Neural progenitor cell (in vitro differentiated cells): ENCODE measurements around the gene L3MBTL2. TPM values are rescaled to one million over a fixed set of nuclear protein-coding genes. Genes with fewer than 3 reads are reported as not detected.

Experiments used
- DNase-seq: peaks from one replicate; pipeline ENCODE4 v3.0.0-alpha.2; 2016; ENCODE audit warnings: low spot score
- H2AFZ ChIP-seq: fragments of 200-600 bp; sonication (generic); replicated peaks from 2 replicates; pipeline ENCODE4 v1.6.1; 2016; ENCODE audit warnings: antibody characterized with exemption
- H3F3A ChIP-seq: fragments of 200-600 bp; sonication (generic); 2 replicates; pipeline ENCODE4 v1.6.1; 2016; ENCODE audit warnings: antibody characterized with exemption, low read depth
- H3K27ac ChIP-seq: fragments of 200-600 bp; sonication (generic); 2 replicates; pipeline ENCODE4 v1.5.1; 2016; ENCODE audit warnings: mild to moderate bottlenecking
- H3K27me3 ChIP-seq: fragments of 200-600 bp; sonication (generic); 2 replicates; pipeline ENCODE4 v1.6.1; 2016; ENCODE audit warnings: mild to moderate bottlenecking, moderate library complexity
- H3K36me3 ChIP-seq: fragments of 200-600 bp; sonication (generic); 2 replicates; pipeline ENCODE4 v1.5.1; 2016
- H3K4me1 ChIP-seq: fragments of 200-600 bp; sonication (generic); 2 replicates; pipeline ENCODE4 v1.6.1; 2016; ENCODE audit warnings: mixed run types
- H3K4me2 ChIP-seq: fragments of 200-600 bp; sonication (generic); 2 replicates; pipeline ENCODE4 v1.6.1; 2016
- H3K4me3 ChIP-seq: fragments of 200-600 bp; sonication (generic); 2 replicates; pipeline ENCODE4 v1.5.1; 2016
- H3K79me2 ChIP-seq: fragments of 200-600 bp; sonication (generic); 2 replicates; pipeline ENCODE4 v1.6.1; 2016; ENCODE audit warnings: low read depth
- H3K9ac ChIP-seq: fragments of 200-600 bp; sonication (generic); 2 replicates; pipeline ENCODE4 v1.6.1; 2016
- H3K9me3 ChIP-seq: fragments of 200-600 bp; sonication (generic); 2 replicates; pipeline ENCODE4 v1.5.1; 2016; ENCODE audit warnings: low read depth
- H4K20me1 ChIP-seq: fragments of 200-600 bp; sonication (generic); 2 replicates; pipeline ENCODE4 v1.6.1; 2016; ENCODE audit warnings: low read depth
- H3K27ac Mint-ChIP-seq: 3 replicates; pipeline ENCODE4 v1.8.0; 2021; ENCODE audit warnings: mixed read lengths
- H3K27me3 Mint-ChIP-seq: 2 replicates; pipeline ENCODE4 v1.8.0; 2022; ENCODE audit warnings: low read depth, mild to moderate bottlenecking, inconsistent platforms, moderate library complexity, mixed read lengths; ENCODE audit not compliant: insufficient read depth
- H3K36me3 Mint-ChIP-seq: 3 replicates; pipeline ENCODE4 v1.8.0; 2021; ENCODE audit warnings: mixed read lengths
- H3K4me1 Mint-ChIP-seq: 3 replicates; pipeline ENCODE4 v1.8.0; 2021; ENCODE audit warnings: mixed read lengths
- H3K4me3 Mint-ChIP-seq: 3 replicates; pipeline ENCODE4 v1.8.0; 2021; ENCODE audit warnings: mild to moderate bottlenecking, moderate library complexity, mixed read lengths
- H3K9me3 Mint-ChIP-seq: 3 replicates; pipeline ENCODE4 v1.8.0; 2020; ENCODE audit warnings: mixed read lengths
- CTCF ChIP-seq: fragments of 200-600 bp; sonication (generic); IDR thresholded peaks from 2 replicates; pipeline ENCODE4 v1.5.1; 2017; ENCODE audit warnings: antibody characterized with exemption, mild to moderate bottlenecking
- EZH2 ChIP-seq: fragments of 200-600 bp; sonication (generic); IDR thresholded peaks from 2 replicates; pipeline ENCODE4 v1.6.1; 2017; ENCODE audit warnings: antibody characterized with exemption, mild to moderate bottlenecking, moderate library complexity
- EZH2phosphoT487 ChIP-seq: fragments of 200-600 bp; sonication (generic); IDR thresholded peaks from 2 replicates; pipeline ENCODE4 v1.6.1; 2017; ENCODE audit warnings: antibody characterized with exemption
- total RNA-seq: library from RNA; depleted of rRNA; stranded (reverse); fragments of >200 nt; gene quantifications from 2 replicates; pipeline ENCODE4 v1.2.3, GENCODE V29; 2015; ENCODE audit warnings: low replicate concordance

L3MBTL2 gene
- total RNA-seq, 1 donor from 2014 or later: 14.4 TPM

GRCh38 chr22:41181349-41182241 is 23.5 kb upstream of the L3MBTL2 start:
- Mint-ChIP-seq H3K4me3 (no peak overlapping the region), H3K9me3 (no peaks in the 10 kb centered on the region), H3K4me1 (no peaks in the 10 kb centered on the region), H3K27ac (no peak overlapping the region), H3K36me3 (peaks cover 23% of the 10 kb centered on the region), H3K27me3 (peaks cover 4% of the 10 kb centered on the region)
- Histone ChIP-seq H3K27me3 (no peaks in the 10 kb centered on the region), H3F3A (peaks cover 32% of the 10 kb centered on the region), H3K27ac (peak overlapping the region; percentile 21), H3K4me1 (no peaks in the 10 kb centered on the region), H3K4me3 (no peak overlapping the region), H2AFZ (no peak overlapping the region), H4K20me1 (peaks cover 6% of the 10 kb centered on the region), H3K36me3 (peaks cover 10% of the 10 kb centered on the region), H3K4me2 (no peak overlapping the region), H3K9me3 (no peaks in the 10 kb centered on the region), H3K9ac (no peak overlapping the region), H3K79me2 (no peaks in the 10 kb centered on the region)
- TF ChIP-seq CTCF (no peak), EZH2phosphoT487 (no peak), EZH2 (no peak)
- no peak for DNase-seq

- no peak overlapping the region for H3K27ac Mint-ChIP-seq
- H3K36me3 Mint-ChIP-seq: peaks cover 8% of the 10 kb centered on the region
- H3K4me3 Mint-ChIP-seq: no peak overlapping the region
- no peaks in the 10 kb centered on the region for H3K9me3 Mint-ChIP-seq
- no peak for DNase-seq
- H3K4me2 ChIP-seq: no peak overlapping the region
- H4K20me1 ChIP-seq: peaks cover 6% of the 10 kb centered on the region
- peaks cover 24% of the 10 kb centered on the region for H3F3A ChIP-seq
- H3K27me3 ChIP-seq: no peaks in the 10 kb centered on the region
- no peaks in the 10 kb centered on the region for H3K9me3 ChIP-seq
- H3K4me1 Mint-ChIP-seq: no peaks in the 10 kb centered on the region
- no peaks in the 10 kb centered on the region for H3K4me1 ChIP-seq
- H3K4me3 ChIP-seq: no peak overlapping the region
- H3K9ac ChIP-seq: no peak overlapping the region
- H3K79me2 ChIP-seq: no peaks in the 10 kb centered on the region
- no peaks in the 10 kb centered on the region for H3K36me3 ChIP-seq
- H3K27ac ChIP-seq: no peak overlapping the region
- H3K27me3 Mint-ChIP-seq: peaks cover 2% of the 10 kb centered on the region
- TF ChIP-seq CTCF: no peak
- TF ChIP-seq EZH2: no peak
- TF ChIP-seq EZH2phosphoT487: no peak
- H2AFZ ChIP-seq: no peak overlapping the region
These were observed 20.4 kb upstream of the L3MBTL2 start for GRCh38 chr22:41184679-41185078.

GRCh38 chr22:41191467-41191866 is 13.6 kb upstream of the L3MBTL2 start:
- H3K27ac Mint-ChIP-seq: no peak overlapping the region
- H3K9me3 ChIP-seq: no peaks in the 10 kb centered on the region
- no peak overlapping the region for H3K4me2 ChIP-seq
- H3K9ac ChIP-seq: no peak overlapping the region
- no peak overlapping the region for H3K27ac ChIP-seq
- no peaks in the 10 kb centered on the region for H3K36me3 ChIP-seq
- no peak overlapping the region for H2AFZ ChIP-seq
- peaks cover 1% of the 10 kb centered on the region for H3F3A ChIP-seq
- peaks cover 19% of the 10 kb centered on the region for H3K27me3 ChIP-seq
- DNase-seq: no peak
- no peak overlapping the region for H3K4me3 Mint-ChIP-seq
- no peak overlapping the region for H3K4me3 ChIP-seq
- H3K79me2 ChIP-seq: no peaks in the 10 kb centered on the region
- TF ChIP-seq EZH2 (no peak), EZH2phosphoT487 (no peak), CTCF (no peak)
- no peaks in the 10 kb centered on the region for H3K36me3 Mint-ChIP-seq
- peaks cover 1% of the 10 kb centered on the region for H3K27me3 Mint-ChIP-seq
- no peaks in the 10 kb centered on the region for H3K4me1 Mint-ChIP-seq
- H3K9me3 Mint-ChIP-seq: no peaks in the 10 kb centered on the region
- no peaks in the 10 kb centered on the region for H4K20me1 ChIP-seq
- H3K4me1 ChIP-seq: no peaks in the 10 kb centered on the region
